Measurements from ENCODE around the gene ACAN. TPM values are rescaled to one million over a fixed set of nuclear protein-coding genes. Genes with fewer than 3 reads are reported as not detected.

ACAN gene
- total and polyA plus RNA-seq, 4 donors = 12.9 to 312 (median 34.7) TPM

DNA sequence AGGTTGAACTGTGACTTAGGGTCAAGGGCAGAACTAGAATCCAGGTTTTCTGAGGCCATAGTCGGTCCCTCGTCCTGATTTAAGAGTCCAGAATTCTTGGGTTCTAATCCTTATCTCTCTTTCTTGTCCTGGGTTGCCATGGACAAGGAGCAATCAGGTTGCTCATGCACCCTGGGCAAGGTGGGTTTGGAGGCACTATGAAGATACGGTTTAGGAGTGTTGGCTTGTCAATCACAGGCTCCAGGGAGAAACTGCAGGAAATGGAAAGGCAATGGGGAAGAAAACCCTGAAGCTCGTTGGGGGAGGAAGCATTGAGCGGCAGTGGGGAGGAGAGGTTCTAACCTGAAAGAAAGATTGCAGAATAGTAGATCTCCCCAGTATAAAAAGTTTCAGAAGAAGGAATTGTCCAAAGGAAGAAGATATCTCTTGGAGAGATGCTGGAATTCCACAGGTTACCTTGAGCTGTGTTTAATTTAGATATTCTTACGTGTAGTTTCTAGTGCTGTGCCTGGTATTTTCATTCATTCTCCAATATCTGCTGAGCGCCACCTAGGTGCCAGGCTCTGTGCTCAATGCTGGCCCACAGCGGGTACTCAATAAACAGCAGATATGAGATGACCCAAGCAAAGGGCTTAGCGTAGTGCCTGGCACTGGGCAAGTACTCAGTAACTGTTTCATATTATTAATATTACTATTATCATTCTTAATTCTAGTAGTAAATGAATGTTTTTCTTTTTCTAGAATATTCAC, 2.0 kb downstream of the ACAN start:
- no peak for DNase-seq
- Histone ChIP-seq H3K4me3 (ENCODE audit: low read length in 2 of 2) (no peak overlapping the region), H3K36me3 (ENCODE audit: control insufficient read depth in 1 of 2, insufficient read depth in 2 of 2, low read length in 1 of 2) (no peaks in the 10 kb centered on the region), H3K27ac (ENCODE audit: low read depth in 1 of 2, low read length in 2 of 2) (no peak overlapping the region), H3K27me3 (ENCODE audit: control insufficient read depth in 1 of 2, insufficient read depth in 2 of 2, low read length in 1 of 2) (no peaks in the 10 kb centered on the region), H3K4me1 (ENCODE audit: control insufficient read depth in 1 of 2, insufficient read depth in 2 of 2, low read length in 2 of 2) (no peaks in the 10 kb centered on the region), H3K9me3 (ENCODE audit: control insufficient read depth, low read length) (no peaks in the 10 kb centered on the region)
- intact Hi-C loops (cut with DNase I) = no loop called here
- no peak for ATAC-seq (ENCODE audit: low FRiP score)
- WGBS, 2 donors = 33 to 39% methylated on average over 9 of the region's 9 CpGs

DNA sequence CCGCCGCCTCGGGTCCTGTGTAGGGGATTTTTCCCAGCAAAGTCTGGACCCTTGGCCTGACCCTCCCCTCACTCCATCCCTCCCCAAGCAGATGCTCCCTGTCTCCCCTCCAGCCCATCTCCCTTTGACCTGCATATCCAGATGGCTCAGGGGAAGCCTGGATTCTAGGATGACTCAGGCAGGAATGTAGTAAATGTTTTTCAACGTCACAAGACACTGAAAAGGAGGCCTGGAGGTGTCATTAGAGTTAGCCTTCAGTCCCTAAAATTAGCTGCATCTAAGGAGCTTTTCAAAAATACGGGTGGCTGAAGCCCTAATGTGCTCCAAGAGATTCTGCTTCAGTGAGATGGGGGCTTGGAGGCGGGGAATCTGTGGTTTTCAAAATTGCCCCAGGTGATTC, 7.2 kb downstream of the ACAN start:
- H3K27me3 ChIP-seq (ENCODE audit: control insufficient read depth in 1 of 2, insufficient read depth in 2 of 2, low read length in 1 of 2) = no peaks in the 10 kb centered on the region
- intact Hi-C loops (cut with DNase I) = no loop called here
- H3K36me3 ChIP-seq (ENCODE audit: control insufficient read depth in 1 of 2, insufficient read depth in 2 of 2, low read length in 1 of 2) = no peaks in the 10 kb centered on the region
- ATAC-seq (ENCODE audit: low FRiP score) (no peak), DNase-seq (no peak)
- WGBS, 2 donors = 81 to 90% methylated on average over 6 of the region's 6 CpGs
- H3K9me3 ChIP-seq (ENCODE audit: control insufficient read depth, low read length) = no peaks in the 10 kb centered on the region
- H3K4me3 ChIP-seq (ENCODE audit: low read length in 2 of 2) = no peak overlapping the region
- H3K27ac ChIP-seq (ENCODE audit: low read depth in 1 of 2, low read length in 2 of 2) = no peak overlapping the region
- H3K4me1 ChIP-seq (ENCODE audit: control insufficient read depth in 1 of 2, insufficient read depth in 2 of 2, low read length in 2 of 2) = no peaks in the 10 kb centered on the region

DNA sequence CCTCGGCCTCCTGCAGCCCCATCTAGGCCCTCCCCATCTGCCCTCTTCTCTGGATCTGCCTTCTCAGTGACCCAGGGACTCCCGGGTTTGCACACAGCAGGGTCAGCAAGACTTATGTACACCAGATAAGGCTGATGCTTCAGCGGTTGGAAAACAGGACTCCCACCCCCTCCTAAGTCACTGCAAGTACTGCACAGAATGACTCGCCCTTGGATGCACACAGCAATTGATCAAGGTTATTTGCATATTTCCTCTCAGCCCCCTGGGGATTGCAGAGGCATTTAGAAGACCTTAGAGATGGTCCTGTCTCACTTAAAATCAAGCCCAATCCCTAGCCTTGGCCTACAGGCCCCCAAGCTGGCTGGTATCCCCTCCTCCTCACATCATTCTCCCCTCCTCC, 8.9 kb downstream of the ACAN start:
- no peak overlapping the region for H3K27ac ChIP-seq (ENCODE audit: low read depth in 1 of 2, low read length in 2 of 2)
- no peaks in the 10 kb centered on the region for H3K4me1 ChIP-seq (ENCODE audit: control insufficient read depth in 1 of 2, insufficient read depth in 2 of 2, low read length in 2 of 2)
- intact Hi-C loops (cut with DNase I) = no loop called here
- H3K36me3 ChIP-seq (ENCODE audit: control insufficient read depth in 1 of 2, insufficient read depth in 2 of 2, low read length in 1 of 2) = no peaks in the 10 kb centered on the region
- no peak overlapping the region for H3K4me3 ChIP-seq (ENCODE audit: low read length in 2 of 2)
- H3K9me3 ChIP-seq (ENCODE audit: control insufficient read depth, low read length) = no peaks in the 10 kb centered on the region
- no peaks in the 10 kb centered on the region for H3K27me3 ChIP-seq (ENCODE audit: control insufficient read depth in 1 of 2, insufficient read depth in 2 of 2, low read length in 1 of 2)
- DNase-seq = no peak
- 62 to 65% methylated on average over 4 of the region's 4 CpGs for WGBS, 2 donors
- no peak for ATAC-seq (ENCODE audit: low FRiP score)

- Histone ChIP-seq H3K4me1 (ENCODE audit: control insufficient read depth in 1 of 2, insufficient read depth in 2 of 2, low read length in 2 of 2) (no peaks in the 10 kb centered on the region), H3K9me3 (ENCODE audit: control insufficient read depth, low read length) (no peaks in the 10 kb centered on the region), H3K36me3 (ENCODE audit: control insufficient read depth in 1 of 2, insufficient read depth in 2 of 2, low read length in 1 of 2) (no peaks in the 10 kb centered on the region), H3K27ac (ENCODE audit: low read depth in 1 of 2, low read length in 2 of 2) (no peak overlapping the region), H3K27me3 (ENCODE audit: control insufficient read depth in 1 of 2, insufficient read depth in 2 of 2, low read length in 1 of 2) (no peaks in the 10 kb centered on the region), H3K4me3 (ENCODE audit: low read length in 2 of 2) (no peak overlapping the region)
- ATAC-seq (ENCODE audit: low FRiP score) = no peak
- intact Hi-C loops (cut with DNase I) = no loop called here
- DNase-seq = no peak
- WGBS, 2 donors = 90 to 93% methylated on average over 4 of the region's 4 CpGs
Measured at GRCh38 chr15:88813960-88814359, 10.7 kb downstream of the ACAN start.

DNA sequence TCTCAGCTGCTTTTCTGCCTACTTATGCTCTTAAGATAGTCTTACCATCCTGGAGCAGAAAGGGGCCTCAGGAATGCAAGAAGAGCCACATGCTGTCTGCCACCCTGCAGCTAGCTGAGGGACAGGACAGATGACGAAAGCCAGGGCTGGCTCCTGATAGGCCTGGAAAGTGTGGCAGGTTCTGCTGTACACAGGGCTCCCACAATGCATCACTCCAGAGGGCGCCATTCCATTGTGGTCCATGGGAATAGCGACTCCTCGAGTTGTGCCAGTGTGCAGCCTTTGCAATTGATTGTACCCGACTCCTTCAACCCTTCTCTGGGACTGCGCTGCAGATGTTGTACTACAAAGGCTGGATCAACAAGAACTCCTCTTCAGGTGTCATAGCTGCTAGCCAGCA, 11.2 kb downstream of the ACAN start:
- intact Hi-C loops (cut with DNase I) = no loop called here
- ATAC-seq (ENCODE audit: low FRiP score) = no peak
- no peaks in the 10 kb centered on the region for H3K27me3 ChIP-seq (ENCODE audit: control insufficient read depth in 1 of 2, insufficient read depth in 2 of 2, low read length in 1 of 2)
- WGBS, 2 donors = 88 to 91% methylated on average over 6 of the region's 6 CpGs
- no peaks in the 10 kb centered on the region for H3K9me3 ChIP-seq (ENCODE audit: control insufficient read depth, low read length)
- no peaks in the 10 kb centered on the region for H3K36me3 ChIP-seq (ENCODE audit: control insufficient read depth in 1 of 2, insufficient read depth in 2 of 2, low read length in 1 of 2)
- no peak for DNase-seq
- no peak overlapping the region for H3K4me3 ChIP-seq (ENCODE audit: low read length in 2 of 2)
- H3K27ac ChIP-seq (ENCODE audit: low read depth in 1 of 2, low read length in 2 of 2) = no peak overlapping the region
- H3K4me1 ChIP-seq (ENCODE audit: control insufficient read depth in 1 of 2, insufficient read depth in 2 of 2, low read length in 2 of 2) = no peaks in the 10 kb centered on the region

DNA sequence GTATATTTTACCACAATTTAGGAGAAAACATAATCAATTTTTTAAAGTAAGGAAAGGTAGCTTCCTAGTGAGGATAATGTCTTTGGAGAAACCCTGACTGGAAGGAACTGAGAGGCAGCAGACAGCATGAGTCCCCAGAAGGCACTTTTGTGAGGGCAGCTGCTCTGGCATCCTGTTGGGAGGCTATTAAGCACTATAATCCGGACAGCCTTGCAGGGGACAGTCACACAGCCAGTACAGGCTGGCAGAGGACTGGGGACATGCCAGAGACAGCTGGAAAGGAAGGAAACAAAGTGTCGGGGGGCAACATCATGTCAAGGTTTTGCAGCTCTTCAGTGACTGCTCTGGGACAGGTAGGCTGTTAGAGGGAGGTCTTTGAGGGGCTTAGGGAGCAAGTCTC, 15.7 kb downstream of the ACAN start:
- no peak overlapping the region for H3K4me3 ChIP-seq (ENCODE audit: low read length in 2 of 2)
- no peaks in the 10 kb centered on the region for H3K4me1 ChIP-seq (ENCODE audit: control insufficient read depth in 1 of 2, insufficient read depth in 2 of 2, low read length in 2 of 2)
- no peaks in the 10 kb centered on the region for H3K9me3 ChIP-seq (ENCODE audit: control insufficient read depth, low read length)
- no peak for ATAC-seq (ENCODE audit: low FRiP score)
- no peak for DNase-seq
- 54 to 59% methylated on average over 2 of the region's 2 CpGs for WGBS, 2 donors
- H3K36me3 ChIP-seq (ENCODE audit: control insufficient read depth in 1 of 2, insufficient read depth in 2 of 2, low read length in 1 of 2) = no peaks in the 10 kb centered on the region
- no peak overlapping the region for H3K27ac ChIP-seq (ENCODE audit: low read depth in 1 of 2, low read length in 2 of 2)
- intact Hi-C loops (cut with DNase I) = no loop called here
- H3K27me3 ChIP-seq (ENCODE audit: control insufficient read depth in 1 of 2, insufficient read depth in 2 of 2, low read length in 1 of 2) = no peaks in the 10 kb centered on the region

DNA sequence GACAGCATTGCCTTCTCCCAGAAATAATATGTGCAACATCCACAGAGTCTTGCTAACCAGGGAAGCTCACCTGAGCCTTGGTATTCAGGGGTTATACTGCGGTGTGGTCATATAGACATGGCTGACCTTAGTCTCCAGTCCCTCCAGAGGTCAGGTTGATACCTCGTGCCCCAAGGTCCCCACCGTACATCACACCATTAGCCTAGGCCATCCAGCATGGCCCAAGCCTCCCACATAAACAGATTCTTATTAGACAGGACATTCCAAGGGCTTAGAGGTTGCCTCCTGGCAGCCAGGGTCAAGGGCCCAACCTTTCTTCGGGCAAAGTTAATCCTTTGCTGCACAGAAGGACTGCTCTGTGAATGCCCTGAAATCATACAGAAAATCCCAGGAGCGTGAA, 18.8 kb downstream of the ACAN start:
- WGBS, 2 donors = 95 to 96% methylated on average over 5 of the region's 5 CpGs

GRCh38 chr15:88828791-88829190, 25.6 kb downstream of the ACAN start:
- ATAC-seq (ENCODE audit: low FRiP score) (no peak), DNase-seq (no peak)
- Histone ChIP-seq H3K4me1 (ENCODE audit: control insufficient read depth in 1 of 2, insufficient read depth in 2 of 2, low read length in 2 of 2) (peaks cover 0 to 2% of the 10 kb centered on the region in 2 donors), H3K27ac (ENCODE audit: low read depth in 1 of 2, low read length in 2 of 2) (no peak overlapping the region), H3K27me3 (ENCODE audit: control insufficient read depth in 1 of 2, insufficient read depth in 2 of 2, low read length in 1 of 2) (no peaks in the 10 kb centered on the region), H3K36me3 (ENCODE audit: control insufficient read depth in 1 of 2, insufficient read depth in 2 of 2, low read length in 1 of 2) (no peaks in the 10 kb centered on the region), H3K4me3 (ENCODE audit: low read length in 2 of 2) (no peak overlapping the region), H3K9me3 (ENCODE audit: control insufficient read depth, low read length) (no peaks in the 10 kb centered on the region)
- intact Hi-C loops (cut with DNase I) = no loop called here
- WGBS, 2 donors = 66% methylated on average over 5 of the region's 5 CpGs

More for the DNA sequence above, 18.8 kb downstream of the ACAN start:
- no peak for DNase-seq
- no peaks in the 10 kb centered on the region for H3K9me3 ChIP-seq (ENCODE audit: control insufficient read depth, low read length)
- no peaks in the 10 kb centered on the region for H3K36me3 ChIP-seq (ENCODE audit: control insufficient read depth in 1 of 2, insufficient read depth in 2 of 2, low read length in 1 of 2)
- H3K27me3 ChIP-seq (ENCODE audit: control insufficient read depth in 1 of 2, insufficient read depth in 2 of 2, low read length in 1 of 2) = no peaks in the 10 kb centered on the region
- H3K4me3 ChIP-seq (ENCODE audit: low read length in 2 of 2) = no peak overlapping the region
- intact Hi-C loops (cut with DNase I) = no loop called here
- H3K27ac ChIP-seq (ENCODE audit: low read depth in 1 of 2, low read length in 2 of 2) = no peak overlapping the region
- no peak for ATAC-seq (ENCODE audit: low FRiP score)
- H3K4me1 ChIP-seq (ENCODE audit: control insufficient read depth in 1 of 2, insufficient read depth in 2 of 2, low read length in 2 of 2) = no peaks in the 10 kb centered on the region

GRCh38 chr15:88830016-88830415, 26.8 kb downstream of the ACAN start:
- Histone ChIP-seq H3K27ac (ENCODE audit: low read depth in 1 of 2, low read length in 2 of 2) (no peak overlapping the region), H3K36me3 (ENCODE audit: control insufficient read depth in 1 of 2, insufficient read depth in 2 of 2, low read length in 1 of 2) (no peaks in the 10 kb centered on the region), H3K9me3 (ENCODE audit: control insufficient read depth, low read length) (no peaks in the 10 kb centered on the region), H3K27me3 (ENCODE audit: control insufficient read depth in 1 of 2, insufficient read depth in 2 of 2, low read length in 1 of 2) (no peaks in the 10 kb centered on the region), H3K4me3 (ENCODE audit: low read length in 2 of 2) (no peak overlapping the region), H3K4me1 (ENCODE audit: control insufficient read depth in 1 of 2, insufficient read depth in 2 of 2, low read length in 2 of 2) (peaks cover 0 to 2% of the 10 kb centered on the region in 2 donors)
- WGBS, 2 donors = 61 to 63% methylated on average over 5 of the region's 5 CpGs
- ATAC-seq (ENCODE audit: low FRiP score) = no peak
- intact Hi-C loops (cut with DNase I) = no loop called here
- DNase-seq = no peak
